ENCODE measurements around the gene TEX36. TPM values are rescaled to one million over a fixed set of nuclear protein-coding genes. Genes with fewer than 3 reads are reported as not detected.

Gene TEX36
- total RNA-seq, result not detected

DNA sequence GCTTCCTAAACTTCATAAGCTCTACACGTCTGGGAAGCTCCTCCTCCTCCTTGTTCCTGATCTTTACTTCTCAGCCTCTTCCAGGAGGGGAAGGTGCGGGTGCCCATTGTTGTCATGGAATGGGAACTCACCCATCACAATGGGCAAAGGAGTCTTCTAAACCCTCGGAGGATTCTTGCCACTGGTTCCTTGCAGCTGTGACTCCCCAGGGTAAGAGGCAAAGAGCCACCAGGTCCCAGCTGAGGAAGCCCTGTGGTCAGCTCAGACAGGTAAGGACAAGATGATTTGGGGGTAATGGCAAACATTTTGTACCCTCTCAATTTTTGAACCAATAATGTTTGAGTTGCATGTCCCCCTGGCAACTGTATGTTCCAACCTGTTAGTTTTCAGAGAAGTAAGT is at the start of gene TEX36:
TEX36 (minus strand) TSS at position 101 of the 400 bp plus-strand sequence. CDS start 174 bp downstream, outside the sequence.
- Histone ChIP-seq H3K27ac (no peak within 1 kb of the TSS), H3K4me1 (replicated peaks) (peaks cover 6% of the 10 kb centered on the region), H3K9me3 (no peaks in the 10 kb centered on the region), H3K27me3 (replicated peaks; ENCODE audit: insufficient read depth) (peaks cover 5% of the 10 kb centered on the region), H3K4me3 (no peak within 1 kb of the TSS), H3K36me3 (no peaks in the 10 kb centered on the region)
- no peak for DNase-seq (ENCODE audit: low spot score)
- TF ChIP-seq POLR2A (IDR thresholded peaks at IDR 0.05), result no peak
- TF ChIP-seq, protein P1, sequence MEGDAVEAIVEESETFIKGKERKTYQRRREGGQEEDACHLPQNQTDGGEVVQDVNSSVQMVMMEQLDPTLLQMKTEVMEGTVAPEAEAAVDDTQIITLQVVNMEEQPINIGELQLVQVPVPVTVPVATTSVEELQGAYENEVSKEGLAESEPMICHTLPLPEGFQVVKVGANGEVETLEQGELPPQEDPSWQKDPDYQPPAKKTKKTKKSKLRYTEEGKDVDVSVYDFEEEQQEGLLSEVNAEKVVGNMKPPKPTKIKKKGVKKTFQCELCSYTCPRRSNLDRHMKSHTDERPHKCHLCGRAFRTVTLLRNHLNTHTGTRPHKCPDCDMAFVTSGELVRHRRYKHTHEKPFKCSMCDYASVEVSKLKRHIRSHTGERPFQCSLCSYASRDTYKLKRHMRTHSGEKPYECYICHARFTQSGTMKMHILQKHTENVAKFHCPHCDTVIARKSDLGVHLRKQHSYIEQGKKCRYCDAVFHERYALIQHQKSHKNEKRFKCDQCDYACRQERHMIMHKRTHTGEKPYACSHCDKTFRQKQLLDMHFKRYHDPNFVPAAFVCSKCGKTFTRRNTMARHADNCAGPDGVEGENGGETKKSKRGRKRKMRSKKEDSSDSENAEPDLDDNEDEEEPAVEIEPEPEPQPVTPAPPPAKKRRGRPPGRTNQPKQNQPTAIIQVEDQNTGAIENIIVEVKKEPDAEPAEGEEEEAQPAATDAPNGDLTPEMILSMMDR (IDR thresholded peaks at IDR 0.05), result no peak
- TF ChIP-seq POLR2AphosphoS5 (IDR thresholded peaks at IDR 0.05), result no peak
- intact Hi-C loops (cut with DNase I), result loop anchor here (10.0 kb wide), 1 partner anchor 238 kb away; no protein-coding TSS in a partner anchor
- WGBS, result 90% methylated on average over 3 of the region's 3 CpGs

DNA sequence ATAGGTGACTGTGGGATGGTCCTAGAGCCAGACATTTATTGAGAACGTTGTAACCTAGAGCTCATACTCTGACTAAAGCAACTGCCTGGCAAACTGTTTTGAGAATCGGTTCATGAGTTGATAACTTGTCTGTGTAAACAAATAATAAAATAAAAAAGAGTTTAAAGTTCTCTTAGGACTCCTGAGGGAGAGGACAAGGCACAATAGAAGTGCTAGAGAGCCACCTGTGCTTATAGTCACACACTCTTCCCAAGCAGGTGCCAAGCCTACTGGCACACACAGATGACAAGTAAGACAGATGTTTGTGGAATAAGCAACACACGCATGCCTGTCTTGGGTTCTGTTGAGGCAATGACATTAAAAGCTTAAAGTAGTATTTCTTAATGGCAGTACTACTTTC is 44.5 kb upstream of the TEX36 start:
- DNase-seq (ENCODE audit: low spot score), result peak; percentile 14
- Histone ChIP-seq H3K4me1 (replicated peaks) (peaks cover 11% of the 10 kb centered on the region), H3K36me3 (peaks cover 7 to 13% of the 10 kb centered on the region in 2 donors), H3K9me3 (no peaks in the 10 kb centered on the region), H3K4me3 (no peak overlapping the region), H3K27ac (peak overlapping the region; percentile 22 to 32), H3K27me3 (replicated peaks; ENCODE audit: insufficient read depth) (no peaks in the 10 kb centered on the region)
- peak; percentile 19 for TF ChIP-seq POLR2AphosphoS5 (IDR thresholded peaks at IDR 0.05)
- TF ChIP-seq, protein P1 (IDR thresholded peaks at IDR 0.05), result no peak
- TF ChIP-seq POLR2A (IDR thresholded peaks at IDR 0.05), result no peak
- intact Hi-C loops (cut with DNase I), result no loop called here
- 19% methylated on average over 3 of the region's 3 CpGs for WGBS

DNA sequence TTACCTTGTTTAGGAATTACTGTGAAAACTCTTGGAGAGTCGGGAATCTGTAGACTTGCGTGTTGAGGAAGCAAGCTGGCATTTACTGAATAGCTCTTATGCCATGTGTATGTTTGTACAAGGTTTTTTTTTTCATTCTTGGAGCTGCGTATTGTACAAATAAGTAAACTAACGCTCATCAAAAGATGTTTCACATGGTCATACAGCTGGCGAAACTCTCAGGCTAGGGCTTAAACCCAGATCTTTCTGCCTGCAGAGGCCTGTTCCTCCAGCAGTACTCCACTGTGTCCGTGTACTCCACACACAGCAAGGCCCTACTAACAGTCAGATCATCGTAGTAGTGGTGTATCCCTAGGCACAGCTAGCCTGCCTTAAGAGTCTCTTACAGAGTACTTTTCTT is 44.0 kb upstream of the TEX36 start:
- TF ChIP-seq POLR2A (IDR thresholded peaks at IDR 0.05), result no peak
- H3K27ac ChIP-seq, result peak overlapping the region; percentile 22 to 32
- peaks cover 11% of the 10 kb centered on the region for H3K4me1 ChIP-seq (replicated peaks)
- H3K9me3 ChIP-seq, result no peaks in the 10 kb centered on the region
- intact Hi-C loops (cut with DNase I), result no loop called here
- 56% methylated on average over 7 of the region's 7 CpGs for WGBS
- peaks cover 7 to 13% of the 10 kb centered on the region in 2 donors for H3K36me3 ChIP-seq
- no peaks in the 10 kb centered on the region for H3K27me3 ChIP-seq (replicated peaks; ENCODE audit: insufficient read depth)
- DNase-seq (ENCODE audit: low spot score), result no peak
- H3K4me3 ChIP-seq, result no peak overlapping the region

DNA sequence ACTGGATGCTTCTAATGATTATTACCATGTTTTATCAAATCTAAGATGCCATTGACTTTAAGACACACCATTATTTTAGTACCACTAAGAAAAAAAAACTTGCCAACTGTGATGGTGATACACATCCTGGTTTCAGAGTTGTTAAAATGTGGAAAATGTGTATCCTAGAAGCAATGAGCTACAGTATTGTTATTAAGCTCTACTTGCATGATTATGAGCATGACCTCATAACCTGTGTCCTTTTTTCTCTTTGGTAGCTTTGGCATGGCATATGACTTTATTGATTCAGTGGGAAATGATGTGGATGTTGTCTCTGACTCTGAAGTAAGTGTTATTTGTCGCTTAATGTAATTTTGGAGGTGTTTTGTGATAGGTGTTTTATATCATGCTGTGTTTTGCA is 39.8 kb upstream of the TEX36 start:
- 97% methylated on average over 1 of the region's 1 CpG for WGBS
- intact Hi-C loops (cut with DNase I), result no loop called here
- no peak overlapping the region for H3K27ac ChIP-seq
- TF ChIP-seq POLR2AphosphoS5 (IDR thresholded peaks at IDR 0.05), result no peak
- no peak for TF ChIP-seq POLR2A (IDR thresholded peaks at IDR 0.05)
- TF ChIP-seq, protein P1 (IDR thresholded peaks at IDR 0.05), result no peak
- no peaks in the 10 kb centered on the region for H3K27me3 ChIP-seq (replicated peaks; ENCODE audit: insufficient read depth)
- no peak overlapping the region for H3K4me3 ChIP-seq
- peaks cover 11% of the 10 kb centered on the region for H3K4me1 ChIP-seq (replicated peaks)
- no peaks in the 10 kb centered on the region for H3K36me3 ChIP-seq
- DNase-seq (ENCODE audit: low spot score), result no peak
- H3K9me3 ChIP-seq, result no peaks in the 10 kb centered on the region

GRCh38 chr10:125721035-125721434 is 38.1 kb upstream of the TEX36 start:
- intact Hi-C loops (cut with DNase I), result no loop called here
- no peak overlapping the region for H3K27ac ChIP-seq
- H3K4me3 ChIP-seq, result no peak overlapping the region
- no peaks in the 10 kb centered on the region for H3K36me3 ChIP-seq
- H3K9me3 ChIP-seq, result no peaks in the 10 kb centered on the region
- TF ChIP-seq POLR2AphosphoS5 (IDR thresholded peaks at IDR 0.05) (no peak), POLR2A (IDR thresholded peaks at IDR 0.05) (no peak)
- TF ChIP-seq, protein P1 (IDR thresholded peaks at IDR 0.05), result no peak
- H3K27me3 ChIP-seq (replicated peaks; ENCODE audit: insufficient read depth), result no peaks in the 10 kb centered on the region
- no peak for DNase-seq (ENCODE audit: low spot score)
- 75% methylated on average over 6 of the region's 6 CpGs for WGBS
- no peaks in the 10 kb centered on the region for H3K4me1 ChIP-seq (replicated peaks)
